Muscle of leg (tissue), 11 donors: Measurements from ENCODE around the gene TRAF2. TPM values are rescaled to one million over a fixed set of nuclear protein-coding genes. Genes with fewer than 3 reads are reported as not detected.
A peak's percentile ranks its signal among the peaks of the same experiment; 100 is the strongest.

ENCODE experiments used
- DNase-seq: peaks from one replicate; pipeline ENCODE4 v3.0.0; 2013
- H3K27ac ChIP-seq: one replicate; pipeline ENCODE4 v1.5.1; 2013; ENCODE audit warnings: mild to moderate bottlenecking, low read length, control low read depth
- H3K27me3 ChIP-seq: one replicate; pipeline ENCODE4 v1.6.1; 2013; ENCODE audit warnings: low read length; ENCODE audit not compliant: control insufficient read depth, insufficient read depth
- H3K36me3 ChIP-seq: one replicate; pipeline ENCODE4 v1.6.1; 2013; ENCODE audit warnings: low read length; ENCODE audit not compliant: control insufficient read depth, insufficient read depth
- H3K4me1 ChIP-seq: one replicate; pipeline ENCODE4 v1.6.1; 2013; ENCODE audit warnings: low read length; ENCODE audit not compliant: control insufficient read depth, insufficient read depth
- H3K4me3 ChIP-seq: one replicate; pipeline ENCODE4 v1.5.1; 2013; ENCODE audit warnings: low read length, control low read depth
- H3K9me3 ChIP-seq: replicated peaks from 2 replicates; pipeline ENCODE4 v1.6.1; 2013; ENCODE audit warnings: low read depth, low read length; ENCODE audit not compliant: control insufficient read depth
- WGBS: methylation state at CpG from one replicate; pipeline ENCODE4 v1.1.5; 2013; ENCODE audit warnings: missing lambda C conversion rate; ENCODE audit not compliant: insufficient coverage; 5-methylcytosine and 5-hydroxymethylcytosine counted together
- polyA plus RNA-seq, 8 donors: library from polyadenylated mRNA; unstranded; fragments of 120-200 nt; gene quantifications; one replicate each; pipeline versions ENCODE4 v1.2.1 to v1.2.3, GENCODE V29; 2013; ENCODE audit warnings: inconsistent platforms in 1 of 8, low replicate concordance in 1 of 8; ENCODE audit not compliant: insufficient read length in 8 of 8, insufficient read depth in 1 of 8
- total RNA-seq: library from RNA; stranded (reverse); fragments of 120-200 nt; gene quantifications from one replicate; pipeline ENCODE4 v1.2.4, GENCODE V29; 2013

The TRAF2 gene
- total and polyA plus RNA-seq, 9 donors, result 5.4 to 11.9 (median 10.1) TPM

DNA sequence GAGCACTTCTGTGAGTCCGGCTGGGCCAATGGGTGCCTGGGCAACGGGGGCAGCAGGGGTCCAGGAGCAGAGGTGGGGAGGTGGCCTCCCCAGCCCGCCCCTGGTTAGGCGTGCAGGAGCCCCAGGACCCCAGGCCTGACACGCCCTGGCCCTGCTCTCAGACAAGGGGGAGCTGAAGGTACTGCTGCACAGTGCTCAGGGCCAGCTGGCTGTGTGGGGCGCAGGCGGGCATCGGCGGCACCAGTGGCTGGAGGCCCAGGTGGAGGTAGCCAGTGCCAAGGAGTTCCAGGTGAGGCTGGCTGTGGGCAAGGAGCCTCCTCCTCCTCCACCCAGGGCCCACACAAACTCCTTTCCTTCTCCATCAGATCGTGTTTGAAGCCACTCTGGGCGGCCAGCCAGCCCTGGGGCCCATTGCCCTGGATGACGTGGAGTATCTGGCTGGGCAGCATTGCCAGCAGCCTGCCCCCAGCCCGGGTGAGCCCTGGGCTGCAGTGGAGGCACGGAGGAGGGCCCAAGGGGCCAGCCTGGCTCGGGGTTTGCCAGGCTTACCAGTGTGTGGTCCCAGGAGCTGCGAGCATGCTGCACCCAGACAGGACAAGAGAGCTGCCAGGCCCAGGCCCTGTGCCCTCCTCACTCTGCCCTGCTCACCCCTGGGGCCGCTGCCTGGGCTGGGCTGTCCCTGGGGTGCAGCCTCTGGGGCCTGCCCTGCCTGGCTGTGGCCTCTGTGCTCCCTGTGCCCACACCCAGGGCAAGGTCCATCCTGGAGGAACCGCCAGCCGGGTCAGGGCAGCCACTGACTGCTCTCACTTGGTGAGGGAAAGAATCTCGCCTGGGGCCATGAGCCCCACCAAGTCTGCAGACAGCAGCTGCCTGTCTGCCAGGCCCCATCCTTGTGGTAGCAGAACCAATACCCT lies 27.2 kb upstream of the TRAF2 start:
- peaks cover 37% of the 10 kb centered on the region for H3K4me1 ChIP-seq
- no peak overlapping the region for H3K4me3 ChIP-seq
- no peaks in the 10 kb centered on the region for H3K9me3 ChIP-seq
- H3K36me3 ChIP-seq, result peaks cover 35% of the 10 kb centered on the region
- DNase-seq, result peak; percentile 54
- 65% methylated on average over 13 of the region's 20 CpGs for WGBS
- no peaks in the 10 kb centered on the region for H3K27me3 ChIP-seq
- no peak overlapping the region for H3K27ac ChIP-seq

DNA sequence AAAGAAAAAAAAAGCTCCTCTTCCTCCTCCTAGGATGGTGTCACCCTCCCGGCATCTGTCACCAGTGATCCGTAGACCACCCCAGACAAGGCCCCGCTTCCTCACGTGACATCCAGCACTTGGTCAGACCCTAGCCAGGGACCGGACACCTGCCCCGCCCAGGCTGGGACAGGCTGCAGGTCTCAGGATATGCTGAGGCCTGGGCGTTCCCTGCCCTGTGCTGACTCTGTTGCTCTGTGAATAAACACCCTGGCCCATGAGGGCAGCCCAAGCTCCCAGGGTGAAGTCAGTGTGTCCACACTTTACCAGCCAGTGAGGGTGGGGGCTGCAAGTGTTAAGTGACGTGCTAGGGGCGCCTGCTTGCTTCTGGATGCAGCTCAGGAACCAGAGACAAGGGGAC lies 25.8 kb upstream of the TRAF2 start:
- DNase-seq, result no peak
- H3K4me3 ChIP-seq, result no peak overlapping the region
- no peak overlapping the region for H3K27ac ChIP-seq
- H3K9me3 ChIP-seq, result no peaks in the 10 kb centered on the region
- H3K27me3 ChIP-seq, result no peaks in the 10 kb centered on the region
- 61% methylated on average over 5 of the region's 9 CpGs for WGBS
- peaks cover 38% of the 10 kb centered on the region for H3K36me3 ChIP-seq
- peaks cover 33% of the 10 kb centered on the region for H3K4me1 ChIP-seq

DNA sequence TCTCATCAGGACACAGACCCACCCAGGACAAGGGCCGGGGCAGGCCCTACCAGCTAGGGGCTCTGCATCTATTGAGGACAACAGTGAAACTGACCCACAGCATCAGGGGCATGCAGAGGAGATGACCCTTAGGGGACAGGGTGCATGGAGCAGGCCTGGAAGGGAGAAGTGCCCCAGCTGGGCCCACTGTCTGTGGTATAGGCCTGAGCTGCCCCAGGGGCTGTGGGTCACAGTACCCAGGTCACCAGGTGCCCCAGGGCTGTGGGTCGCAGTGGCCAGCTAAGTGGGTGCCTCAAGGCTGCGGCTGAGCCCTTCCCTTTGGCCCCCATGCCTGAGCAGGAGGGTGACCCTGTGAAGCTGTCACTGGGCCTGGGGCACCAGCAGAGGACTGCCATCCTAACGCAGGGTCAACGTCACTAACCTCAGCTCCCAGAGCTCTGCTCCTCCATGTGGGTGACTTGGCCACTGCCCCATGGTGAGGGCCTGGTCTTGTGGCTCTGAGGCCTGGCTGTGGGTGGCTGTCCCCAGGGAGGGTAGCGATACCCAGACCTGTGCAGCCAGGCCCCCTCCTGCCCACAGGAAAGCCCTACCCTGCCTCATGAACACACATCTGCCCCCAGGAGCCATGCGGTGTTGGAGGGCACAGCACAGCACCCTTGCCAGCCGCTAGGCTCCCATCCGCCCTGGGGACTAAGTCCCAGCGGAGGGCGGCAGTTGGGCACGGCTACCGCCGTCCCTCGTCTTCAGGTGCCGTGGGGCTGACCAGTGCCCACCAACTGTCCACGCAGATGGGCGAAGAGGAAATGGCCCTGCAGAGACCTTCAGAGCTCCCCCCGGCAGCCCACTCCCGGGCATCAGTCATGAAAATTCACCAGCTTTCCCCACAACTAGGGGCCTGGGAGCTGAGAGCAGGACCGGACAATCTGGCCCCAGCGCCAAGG lies 25.1 kb upstream of the TRAF2 start:
- no peaks in the 10 kb centered on the region for H3K9me3 ChIP-seq
- H3K36me3 ChIP-seq, result peaks cover 38% of the 10 kb centered on the region
- H3K27ac ChIP-seq, result no peak overlapping the region
- no peak for DNase-seq
- WGBS, result 87% methylated on average over 20 of the region's 22 CpGs
- H3K4me3 ChIP-seq, result no peak overlapping the region
- no peaks in the 10 kb centered on the region for H3K27me3 ChIP-seq
- H3K4me1 ChIP-seq, result peaks cover 26% of the 10 kb centered on the region

DNA sequence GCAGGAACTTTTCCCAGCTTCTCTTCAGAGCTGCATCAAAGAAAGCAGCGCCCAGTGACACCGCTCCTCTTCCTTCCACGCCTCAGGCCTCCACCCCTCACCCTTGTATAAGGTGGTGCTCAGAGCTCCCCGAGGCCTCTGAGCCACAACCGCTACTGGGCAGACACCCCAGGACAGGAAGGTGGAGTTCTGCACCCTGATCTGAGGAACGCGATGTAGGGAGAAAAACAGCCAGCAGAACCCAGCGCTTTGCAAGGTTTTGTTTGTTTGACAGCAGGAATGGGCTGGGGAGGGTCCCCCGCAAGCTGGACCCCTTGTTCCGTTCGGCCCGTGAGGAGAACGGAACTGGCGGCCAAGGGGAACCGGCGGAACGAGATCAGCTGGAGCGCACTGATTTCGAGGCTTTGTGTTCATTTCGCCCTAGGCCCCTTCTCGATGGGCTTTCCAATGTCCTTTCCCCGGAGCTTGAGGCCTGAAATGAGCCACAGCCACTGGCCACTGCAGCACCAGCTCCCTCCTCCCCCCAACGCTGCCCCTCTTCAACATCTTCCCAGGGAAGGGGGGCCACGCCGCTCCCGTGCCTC lies 24.4 kb upstream of the TRAF2 start:
- WGBS, result 92% methylated on average over 21 of the region's 26 CpGs
- Histone ChIP-seq H3K27me3 (no peaks in the 10 kb centered on the region), H3K27ac (no peak overlapping the region), H3K4me1 (peaks cover 29% of the 10 kb centered on the region), H3K36me3 (peaks cover 38% of the 10 kb centered on the region), H3K9me3 (no peaks in the 10 kb centered on the region), H3K4me3 (no peak overlapping the region)
- DNase-seq, result no peak

DNA sequence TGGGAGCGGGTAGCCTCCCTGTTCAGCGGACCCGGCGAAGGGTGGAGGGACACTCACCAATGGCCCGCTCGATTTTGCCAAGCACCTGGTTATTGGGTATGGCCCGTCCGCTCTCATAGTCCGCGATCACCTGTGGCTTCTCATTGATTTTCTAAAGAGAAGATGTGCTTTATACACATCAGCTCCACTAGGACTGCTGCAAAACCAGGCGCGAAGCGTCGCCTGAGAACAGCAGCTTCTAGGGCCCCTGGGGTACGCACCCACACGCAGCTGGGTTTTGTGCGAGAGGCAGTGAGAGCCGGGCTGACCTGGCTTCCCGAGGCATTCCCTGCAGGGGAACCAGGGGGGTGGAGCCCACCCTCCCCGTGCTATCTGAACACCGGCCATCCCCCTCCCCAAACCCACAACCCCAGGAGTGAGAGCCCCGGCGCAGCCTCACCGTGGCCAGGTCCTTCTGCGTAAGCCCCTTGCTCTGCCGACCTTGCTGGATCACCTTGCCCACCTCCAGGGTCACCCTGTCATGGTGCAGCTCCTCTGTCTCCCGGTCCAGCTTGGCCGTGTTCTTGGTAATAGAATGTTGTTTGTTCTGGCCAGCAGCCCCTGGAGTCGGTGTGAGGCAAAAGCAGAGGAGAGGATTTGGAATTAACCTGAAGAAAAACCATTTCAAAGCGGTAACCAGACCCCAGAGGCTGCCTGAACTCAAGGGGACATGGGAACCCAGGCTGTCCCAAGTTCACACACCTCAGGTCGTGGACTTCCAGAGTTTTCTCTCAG lies 23.3 kb upstream of the TRAF2 start:
- Histone ChIP-seq H3K4me3 (no peak overlapping the region), H3K27me3 (no peaks in the 10 kb centered on the region), H3K36me3 (peaks cover 38% of the 10 kb centered on the region), H3K9me3 (no peaks in the 10 kb centered on the region), H3K4me1 (peaks cover 26% of the 10 kb centered on the region), H3K27ac (no peak overlapping the region)
- 87% methylated on average over 19 of the region's 31 CpGs for WGBS
- DNase-seq, result no peak

DNA sequence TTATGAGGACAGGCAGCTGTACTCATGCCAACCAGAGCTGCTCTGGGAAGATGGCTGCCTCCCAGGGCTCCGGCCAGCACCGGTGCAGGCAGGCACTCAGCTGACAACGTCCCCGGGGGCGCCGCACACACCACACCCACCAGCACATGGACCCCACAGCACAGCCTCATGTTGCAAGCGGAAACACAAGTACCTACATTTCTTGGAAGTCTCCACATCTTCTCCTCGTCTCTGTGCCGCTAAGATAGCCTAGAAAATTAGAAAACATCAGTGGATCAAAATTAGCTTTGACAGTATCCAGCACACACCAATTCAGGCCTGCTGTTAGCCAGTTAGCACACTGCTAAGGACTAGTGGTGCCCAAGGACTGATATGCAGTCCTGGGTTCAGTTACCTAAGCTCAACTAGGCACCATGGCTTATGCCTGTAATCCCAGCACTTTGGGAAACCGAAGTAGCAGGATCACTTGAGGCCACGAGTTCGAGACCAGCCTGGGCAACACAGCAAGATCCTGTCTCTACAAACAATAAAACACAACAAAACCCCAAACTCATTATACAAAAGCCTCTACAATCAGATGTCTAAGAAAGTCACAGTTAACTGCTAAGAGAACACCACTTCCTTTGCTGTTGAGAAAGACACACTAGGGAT lies 22.6 kb upstream of the TRAF2 start:
- Histone ChIP-seq H3K9me3 (no peaks in the 10 kb centered on the region), H3K27ac (no peak overlapping the region), H3K27me3 (no peaks in the 10 kb centered on the region), H3K4me3 (no peak overlapping the region), H3K36me3 (peaks cover 38% of the 10 kb centered on the region), H3K4me1 (peaks cover 25% of the 10 kb centered on the region)
- DNase-seq, result no peak
- 88% methylated on average over 12 of the region's 12 CpGs for WGBS

DNA sequence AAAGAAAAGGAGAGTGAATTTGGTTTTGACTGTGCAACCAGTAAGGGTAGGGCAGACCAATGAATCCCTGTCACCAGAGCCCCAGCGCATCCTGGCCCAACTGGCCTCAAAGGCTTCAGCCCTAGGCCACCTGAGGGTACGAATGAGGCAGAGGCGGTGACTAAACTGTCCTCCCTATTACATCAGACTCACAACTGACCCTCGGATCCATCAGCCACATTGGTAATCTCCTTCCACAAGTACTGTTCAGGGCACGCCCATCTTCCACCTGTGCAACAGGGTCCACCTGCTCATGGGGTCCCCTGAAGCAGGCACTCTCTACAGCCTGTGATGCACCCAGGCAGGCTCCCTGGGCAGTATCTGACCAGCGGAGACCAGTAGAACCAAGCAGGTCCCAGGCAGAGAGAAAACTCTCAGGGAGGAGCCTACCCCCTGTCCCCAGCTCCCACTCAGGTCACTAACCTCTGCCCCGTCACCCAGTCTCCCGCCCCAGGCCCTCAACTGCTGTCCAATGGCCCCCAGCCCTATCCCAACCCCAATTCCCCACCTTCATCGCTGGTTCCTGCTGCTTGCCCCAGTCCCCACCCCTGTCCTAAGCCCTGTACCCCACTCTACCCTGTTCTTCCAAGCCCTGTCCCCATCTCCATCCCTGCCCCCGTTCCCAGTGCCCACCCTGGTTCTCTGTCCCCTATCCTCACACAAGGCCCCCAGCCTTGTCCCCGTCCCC lies 21.1 kb upstream of the TRAF2 start:
- 53% methylated on average over 11 of the region's 11 CpGs for WGBS

DNA sequence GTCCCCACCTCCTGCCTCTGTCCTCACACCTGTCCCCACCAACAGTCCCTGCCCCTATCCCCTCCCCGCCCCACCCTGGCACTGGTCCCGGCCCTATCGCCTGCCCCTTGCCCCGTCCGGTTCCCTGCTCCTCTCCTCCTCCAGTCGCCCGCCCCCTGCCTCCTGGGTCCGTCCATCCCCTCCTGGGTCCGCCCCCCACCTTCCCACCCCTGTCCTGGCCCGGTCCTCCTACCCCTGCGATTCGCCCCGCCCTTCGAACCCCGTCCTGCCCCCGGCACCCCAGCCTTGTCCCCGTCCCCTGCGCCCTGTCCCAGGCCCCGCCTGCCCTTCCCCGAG lies 20.6 kb upstream of the TRAF2 start:
- peak; percentile 23 for DNase-seq
- no peaks in the 10 kb centered on the region for H3K27me3 ChIP-seq
- WGBS, result 0% methylated on average over 16 of the region's 20 CpGs
- H3K9me3 ChIP-seq, result no peaks in the 10 kb centered on the region
- peak overlapping the region; percentile 76 for H3K4me3 ChIP-seq
- peaks cover 34% of the 10 kb centered on the region for H3K36me3 ChIP-seq
- peaks cover 13% of the 10 kb centered on the region for H3K4me1 ChIP-seq
- H3K27ac ChIP-seq, result peak overlapping the region; percentile 65

More for the DNA sequence above, 21.1 kb upstream of the TRAF2 start:
- H3K27ac ChIP-seq, result peak overlapping the region; percentile 35
- H3K4me3 ChIP-seq, result peak overlapping the region; percentile 76
- peaks cover 38% of the 10 kb centered on the region for H3K36me3 ChIP-seq
- no peak for DNase-seq
- no peaks in the 10 kb centered on the region for H3K9me3 ChIP-seq
- H3K27me3 ChIP-seq, result no peaks in the 10 kb centered on the region
- H3K4me1 ChIP-seq, result peaks cover 13% of the 10 kb centered on the region
